ENCODE results near the gene MTRR.

GRCh38 chr5:7904170-7904569 is 35.2 kb downstream of the MTRR start:
- TF ChIP-seq POLR2AphosphoS5 (IDR thresholded peaks at IDR 0.05; ENCODE audit: borderline replicate concordance, low read depth, low read length): no peak
- no peak for TF ChIP-seq EZH2 (IDR thresholded peaks at IDR 0.05)
- no peak for TF ChIP-seq FOXP2 (optimal IDR thresholded peaks at IDR 0.05; ENCODE audit: control extremely low read depth, extremely low read length, insufficient read depth)

All from SK-N-MC (cell line).